ENCODE data around the gene DCDC2.
"Not testable (repeated sequence)": the region's sequence is repeated elsewhere in the genome, so short reads cannot be mapped to it uniquely, and the experiment has no call there.

DCDC2 gene

GRCh38 chr6:24357336-24358218, at the start of gene DCDC2:
Gene DCDC2, minus strand, starts transcription at chr6:24358059. Its CDS starts 309 bp downstream, at chr6:24357750.
- no peak for DNase-seq

GRCh38 chr6:24405262-24405661, 47.4 kb upstream of the DCDC2 start:
- no peak for DNase-seq

- no peak for DNase-seq
Measured at GRCh38 chr6:24403501-24403824, 45.6 kb upstream of the DCDC2 start.

GRCh38 chr6:24402697-24403500, 45.0 kb upstream of the DCDC2 start, which contains the start of gene MRS2:
Gene MRS2, plus strand, starts transcription at chr6:24402936. Its CDS starts 111 bp downstream, at chr6:24403047.
- peak; percentile 70 for DNase-seq

GRCh38 chr6:24401458-24401857, 43.6 kb upstream of the DCDC2 start:
- no peak for DNase-seq

- DNase-seq = not testable (repeated sequence)
Measured at GRCh38 chr6:24400045-24401039, 42.5 kb upstream of the DCDC2 start.

- no peak for DNase-seq
Measured at GRCh38 chr6:24397631-24398030, 39.8 kb upstream of the DCDC2 start.

GRCh38 chr6:24396824-24397223, 39.0 kb upstream of the DCDC2 start:
- DNase-seq = no peak

GRCh38 chr6:24394780-24395437, 37.0 kb upstream of the DCDC2 start:
- no peak for DNase-seq

GRCh38 chr6:24394061-24394779, 36.4 kb upstream of the DCDC2 start:
- no peak for DNase-seq

- no peak for DNase-seq
Measured at GRCh38 chr6:24391756-24392405, 34.0 kb upstream of the DCDC2 start.

- DNase-seq = no peak
Measured at GRCh38 chr6:24391208-24391607, 33.3 kb upstream of the DCDC2 start.

GRCh38 chr6:24387818-24388217, 30.0 kb upstream of the DCDC2 start:
- no peak for DNase-seq

GRCh38 chr6:24385536-24386269, 27.8 kb upstream of the DCDC2 start:
- no peak for DNase-seq

GRCh38 chr6:24384369-24385130, 26.7 kb upstream of the DCDC2 start:
- not testable (repeated sequence) for DNase-seq

GRCh38 chr6:24382891-24383494, 25.1 kb upstream of the DCDC2 start:
- DNase-seq = not testable (repeated sequence)

GRCh38 chr6:24382220-24382540, 24.3 kb upstream of the DCDC2 start:
- DNase-seq = no peak

- no peak for DNase-seq
Measured at GRCh38 chr6:24381476-24382219, 23.8 kb upstream of the DCDC2 start.
